Right ventricle myocardium inferior (tissue), 1 donor: ENCODE measurements around the gene PARL. TPM values are rescaled to one million over a fixed set of nuclear protein-coding genes. Genes with fewer than 3 reads are reported as not detected.
A peak's percentile ranks its signal among the peaks of the same experiment; 100 is the strongest.

Experiments
- ATAC-seq: fragments of 200-7000 bp; cut with Tn5 transposase; one replicate; pipeline ENCODE4 v1.9.1; 2020; ENCODE audit warnings: mild to moderate bottlenecking, moderate library complexity
- DNase-seq: peaks from one replicate; pipeline ENCODE4 v3.0.0; 2021; ENCODE audit errors: missing footprints
- intact Hi-C: fragments of 100-400 bp; cut with DNase I; formaldehyde crosslinking; loops from one replicate; pipeline ENCODE4 v1.11.0; 2022
- long read RNA-seq: library from polyadenylated mRNA; unstranded; transcript quantifications from one replicate; pipeline ENCODE4 v2.0.0, GENCODE V29; 2021
- total RNA-seq: library from RNA; stranded (reverse); fragmentation: NEBNext Ultra II Directional; extraction: Animal tissue kit (Norgen Biotek cat#: 25700); gene quantifications from one replicate; pipeline ENCODE4 v1.2.1, GENCODE V29; 2021
- donor health status: DM: no; HTN: yes; CAD: no; lungs with severe emphysema.

The PARL gene, protein sequence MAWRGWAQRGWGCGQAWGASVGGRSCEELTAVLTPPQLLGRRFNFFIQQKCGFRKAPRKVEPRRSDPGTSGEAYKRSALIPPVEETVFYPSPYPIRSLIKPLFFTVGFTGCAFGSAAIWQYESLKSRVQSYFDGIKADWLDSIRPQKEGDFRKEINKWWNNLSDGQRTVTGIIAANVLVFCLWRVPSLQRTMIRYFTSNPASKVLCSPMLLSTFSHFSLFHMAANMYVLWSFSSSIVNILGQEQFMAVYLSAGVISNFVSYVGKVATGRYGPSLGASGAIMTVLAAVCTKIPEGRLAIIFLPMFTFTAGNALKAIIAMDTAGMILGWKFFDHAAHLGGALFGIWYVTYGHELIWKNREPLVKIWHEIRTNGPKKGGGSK
- total RNA-seq = 56.5 TPM
- long read RNA-seq, transcript PARL-202 (10 exons, 1,414 nt) = major isoform, 10 of 16 reads
- long read RNA-seq, partial matches to known transcripts = 0 of 16 reads
- long read RNA-seq, other reads (novel, unspliced or antisense) = 3 of 16 reads

DNA sequence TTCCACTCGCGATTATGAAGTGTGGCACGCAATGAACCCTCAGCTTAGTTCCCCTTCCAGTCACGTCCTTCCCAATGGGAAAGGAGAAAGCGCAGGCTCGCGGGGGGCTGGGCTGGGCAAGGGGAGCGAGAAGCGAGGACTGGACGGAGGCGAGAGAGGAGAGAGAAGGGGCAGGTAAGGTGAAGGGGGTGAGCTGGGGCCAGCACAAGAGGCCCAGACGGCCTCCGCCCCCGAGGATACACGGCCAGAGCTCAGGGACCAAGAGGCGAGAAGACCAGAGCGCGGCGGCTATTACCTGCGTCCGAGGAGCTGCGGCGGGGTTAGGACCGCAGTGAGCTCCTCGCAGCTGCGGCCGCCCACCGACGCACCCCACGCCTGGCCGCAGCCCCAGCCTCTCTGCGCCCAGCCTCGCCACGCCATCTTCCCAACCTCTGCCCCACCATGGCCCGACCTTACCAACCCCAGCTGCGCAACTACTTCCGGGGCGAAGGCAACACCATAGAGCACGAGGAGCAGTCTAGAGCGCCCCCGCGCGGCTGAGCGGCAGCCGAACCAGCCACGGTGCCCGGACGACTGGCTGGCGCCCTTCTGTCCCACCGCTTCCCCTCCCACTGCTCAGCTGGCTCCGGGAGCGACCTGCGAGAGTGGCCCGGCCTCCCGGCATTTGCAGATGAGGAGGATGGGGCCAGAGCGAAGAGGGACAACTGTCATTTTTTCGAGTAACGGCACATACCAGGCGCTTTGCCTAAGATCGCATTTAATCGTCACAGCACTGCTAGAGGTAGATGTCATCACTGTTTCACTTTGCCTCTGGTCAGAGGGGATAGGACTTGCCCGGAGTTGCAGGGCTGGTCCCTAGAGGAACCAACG lies at the start of gene PARL:
TSS of gene PARL (minus strand) at position 454 of the 870 bp plus-strand sequence. CDS start at position 420, 34 bp downstream.
- intact Hi-C loops = loop anchor here (2.0 to 5.0 kb wide), 2 partner anchors 363 to 416 kb away; partner anchors contain the start of genes ALG3 and EEF1AKMT4
- peak; percentile 100 for ATAC-seq

DNA sequence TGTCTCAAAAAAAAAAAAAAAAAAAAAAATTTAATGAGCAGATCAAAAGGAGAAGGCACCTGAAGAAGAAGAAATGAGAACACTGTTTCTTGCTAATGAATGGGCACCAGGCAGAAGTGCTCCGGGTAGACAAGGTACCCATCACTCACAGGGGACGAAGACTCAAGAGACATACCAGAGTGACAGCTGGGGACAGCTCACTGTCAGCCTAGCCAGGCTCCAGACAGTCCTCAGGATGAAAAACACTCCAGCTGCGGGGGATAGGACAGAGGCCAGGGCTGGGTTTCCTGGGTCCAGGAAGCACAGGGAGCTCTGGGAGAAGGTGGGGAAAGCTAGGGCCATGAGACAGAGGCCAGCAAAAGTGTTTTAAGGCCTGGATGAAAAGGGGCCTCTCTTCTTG lies 48.5 kb upstream of the PARL start:
- ATAC-seq = peak; percentile 50
- intact Hi-C loops = no loop called here
- DNase-seq = no peak

More for the DNA sequence above, at the start of gene PARL:
- peak; percentile 99 for DNase-seq

DNA sequence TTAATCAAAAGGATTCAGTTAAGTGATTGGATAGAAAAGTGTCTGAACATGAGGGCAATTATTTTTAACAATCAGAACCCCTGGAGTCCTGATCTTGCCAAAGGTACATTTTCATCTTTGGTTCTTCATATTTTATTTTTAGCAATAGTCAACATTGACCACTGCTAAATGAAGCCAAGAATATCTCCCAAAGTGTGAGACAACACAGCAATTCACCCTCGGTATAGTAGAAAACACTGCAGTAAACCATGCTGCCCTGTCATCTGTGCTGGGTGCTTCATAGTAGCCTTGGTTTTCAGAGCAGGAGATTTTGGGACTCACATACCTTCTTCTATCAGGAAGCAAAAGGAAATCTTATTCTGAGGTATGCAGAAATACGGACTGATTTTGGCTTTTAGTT lies 47.2 kb upstream of the PARL start:
- DNase-seq (no peak), ATAC-seq (no peak)
- intact Hi-C loops = no loop called here

DNA sequence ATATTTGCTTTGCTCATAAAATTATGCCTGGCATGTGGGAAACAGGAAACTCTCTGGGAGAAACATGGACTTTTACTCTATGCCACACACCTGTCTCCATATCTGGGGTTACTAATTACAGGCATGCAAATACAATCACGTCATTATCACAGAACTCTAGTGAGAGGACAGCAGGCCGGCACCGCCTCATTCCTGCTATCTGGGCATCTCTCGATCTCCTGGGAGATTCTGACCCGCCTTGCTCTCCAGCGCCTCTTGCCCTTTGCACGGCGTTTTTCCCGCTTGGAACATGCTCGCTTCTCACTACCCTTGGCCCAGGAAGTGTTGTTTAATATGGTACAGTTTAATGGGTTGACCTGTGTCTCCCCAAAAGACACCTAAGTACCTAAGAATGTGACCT lies 45.4 kb upstream of the PARL start:
- DNase-seq (no peak), ATAC-seq (no peak)
- intact Hi-C loops = no loop called here

DNA sequence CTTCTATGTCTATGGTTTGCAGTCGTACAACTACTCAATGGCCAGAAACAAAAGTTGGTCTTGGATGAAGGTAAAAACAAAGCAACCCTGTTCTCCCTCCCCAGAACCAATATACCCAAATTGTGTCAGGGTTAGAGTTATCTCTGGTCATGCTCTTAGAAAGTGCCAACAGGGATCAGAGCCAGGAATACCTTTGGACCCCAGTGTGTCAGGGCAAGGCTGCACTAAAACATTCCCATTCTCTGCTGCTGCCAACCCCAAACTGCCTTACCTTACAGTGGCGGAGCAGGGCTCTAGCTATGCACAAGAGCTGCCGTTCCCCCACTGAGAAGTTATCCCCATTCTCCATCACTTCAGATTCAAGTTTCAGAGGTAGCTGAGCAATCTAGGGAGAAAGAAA lies 42.4 kb upstream of the PARL start:
- ATAC-seq = no peak
- intact Hi-C loops = no loop called here

DNA sequence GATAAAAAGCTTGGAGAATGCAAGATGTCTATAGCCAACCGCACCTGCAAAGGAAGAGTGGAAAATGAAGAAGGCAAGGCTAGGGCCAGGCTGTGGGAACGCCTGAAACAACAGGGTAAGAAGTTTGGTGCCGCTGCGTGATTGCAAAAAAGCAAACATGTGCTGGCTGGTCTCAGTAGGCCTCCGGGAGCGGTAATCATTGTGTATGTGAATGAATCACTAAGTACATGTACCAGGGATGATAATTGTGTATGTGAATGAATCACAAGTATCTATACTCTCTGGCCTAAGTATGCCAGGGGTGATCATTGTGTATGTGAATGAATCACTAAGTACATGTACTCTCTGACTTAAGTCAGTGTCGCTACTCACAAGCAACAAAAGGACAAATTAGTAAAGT lies 40.3 kb upstream of the PARL start:
- ATAC-seq (no peak), DNase-seq (no peak)
- intact Hi-C loops = no loop called here

More for the DNA sequence above, 42.4 kb upstream of the PARL start:
- no peak for DNase-seq

DNA sequence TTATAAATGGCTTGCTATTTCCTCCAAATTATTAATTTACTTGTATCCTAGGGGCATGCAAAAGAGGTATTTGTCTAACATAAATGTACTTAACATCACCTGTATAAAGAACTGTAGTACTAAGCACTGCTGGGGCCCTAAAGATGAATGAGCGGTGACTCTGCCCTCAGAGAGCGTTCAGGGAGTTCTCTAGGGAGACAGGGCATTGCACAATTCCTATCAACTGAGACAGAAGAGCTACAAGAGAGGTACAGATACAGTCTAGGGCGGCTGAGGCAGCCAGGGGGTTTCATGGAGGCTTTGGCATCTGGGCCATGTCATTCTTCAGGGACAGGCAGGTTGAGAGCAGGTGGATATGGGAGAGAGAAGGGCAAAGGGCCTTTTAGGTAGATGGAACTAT lies 39.9 kb upstream of the PARL start:
- no peak for ATAC-seq
- no peak for DNase-seq
- intact Hi-C loops = no loop called here

DNA sequence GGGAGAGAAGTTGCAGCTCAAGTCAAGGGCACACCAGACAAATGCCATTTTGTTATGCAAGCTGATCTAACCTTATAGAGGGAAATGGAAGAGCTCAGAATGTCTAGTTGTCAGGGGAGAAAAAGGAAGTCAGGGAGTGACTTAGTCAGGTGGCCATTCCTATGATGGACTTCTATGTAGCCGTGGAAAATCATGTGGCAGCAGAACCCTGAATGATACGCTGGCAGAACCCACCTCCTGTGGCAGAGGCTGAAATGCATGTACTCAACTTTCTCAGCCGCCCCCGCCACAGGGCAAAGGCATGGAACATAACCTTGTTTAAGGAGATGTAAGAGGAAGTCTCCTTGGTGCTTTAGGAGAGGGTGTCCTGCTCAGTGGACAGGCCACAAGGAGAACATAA lies 37.7 kb upstream of the PARL start:
- intact Hi-C loops = no loop called here
- ATAC-seq = no peak
- no peak for DNase-seq

DNA sequence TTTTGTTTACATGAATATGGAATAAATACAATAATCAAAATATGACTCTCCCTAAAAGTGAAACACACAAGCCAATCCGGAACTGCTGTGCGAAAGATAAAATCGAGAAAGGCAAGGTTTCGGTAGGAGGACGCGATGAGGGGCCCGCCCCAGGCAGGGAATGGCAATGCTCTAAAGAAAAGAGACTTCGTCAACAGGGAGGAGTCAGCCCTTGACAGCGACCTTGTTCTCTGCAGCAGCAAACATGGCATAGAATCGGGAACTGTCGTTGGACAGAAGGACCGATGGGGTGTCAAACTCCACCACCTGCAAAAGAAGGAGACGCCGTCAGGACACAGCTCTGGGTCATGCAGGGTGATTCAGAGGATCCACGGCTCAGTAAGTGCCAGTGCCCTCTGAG lies 36.4 kb upstream of the PARL start:
- no peak for DNase-seq
- intact Hi-C loops = no loop called here
- no peak for ATAC-seq

DNA sequence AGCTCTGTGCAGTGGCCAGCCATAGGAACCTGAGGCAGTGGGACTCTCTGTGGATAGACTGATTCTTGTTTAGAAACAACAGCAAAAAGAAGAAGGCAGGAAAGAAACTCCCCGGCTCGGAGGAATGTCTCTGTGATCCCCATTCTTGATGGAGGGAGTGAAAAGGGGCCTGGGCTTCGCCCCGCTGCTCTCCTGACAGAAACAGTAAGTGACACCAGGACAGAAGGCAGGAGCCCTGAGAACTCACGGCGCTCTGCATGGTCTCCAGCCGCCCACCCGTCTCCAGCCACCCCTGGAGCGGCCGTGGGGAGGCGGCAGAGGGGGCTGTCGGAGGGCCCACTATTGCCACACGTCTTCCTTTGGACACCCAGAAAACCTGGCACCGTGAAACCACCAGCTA lies 35.7 kb upstream of the PARL start:
- intact Hi-C loops = no loop called here
- no peak for DNase-seq
- no peak for ATAC-seq

DNA sequence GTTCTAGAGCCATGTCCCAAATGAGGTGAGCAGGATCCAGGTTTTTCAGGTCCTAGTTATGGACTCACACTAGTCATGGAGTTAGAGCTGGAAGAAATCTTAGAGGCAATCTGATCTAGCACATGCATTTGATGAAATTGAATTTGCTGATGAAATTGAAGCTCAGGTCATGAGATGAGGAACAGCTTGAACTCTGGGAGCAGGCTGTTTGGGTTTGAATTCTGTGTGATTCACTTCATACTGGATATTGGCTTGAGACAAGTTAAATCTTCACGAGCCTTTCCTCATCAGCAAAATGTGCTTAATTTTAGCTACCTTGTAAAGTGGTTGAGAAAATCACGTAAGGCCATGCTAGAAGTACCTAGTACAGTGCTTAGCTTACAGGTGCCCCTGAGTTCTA lies 33.5 kb upstream of the PARL start:
- ATAC-seq (no peak), DNase-seq (no peak)
- intact Hi-C loops = no loop called here

DNA sequence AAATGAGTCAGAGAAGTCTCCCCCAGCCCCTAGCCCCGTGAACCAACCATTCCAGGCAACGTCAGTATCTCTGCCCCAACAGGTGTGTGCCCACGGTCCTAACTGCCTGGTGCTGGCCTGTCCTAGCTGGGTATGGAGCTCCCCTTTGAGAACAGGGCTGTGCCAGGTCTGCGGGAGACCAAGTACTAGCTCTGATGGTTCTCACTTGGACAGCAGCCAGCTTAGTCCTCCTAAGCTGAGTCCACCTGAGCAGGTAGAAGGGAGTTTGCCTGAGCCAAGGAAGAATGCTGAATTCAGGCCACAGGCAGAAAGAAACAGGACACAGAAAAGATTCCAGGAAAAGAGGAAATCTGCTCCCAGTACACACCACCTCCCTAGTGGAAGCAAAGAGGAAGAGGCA lies 33.1 kb upstream of the PARL start:
- ATAC-seq (no peak), DNase-seq (no peak)
- intact Hi-C loops = no loop called here

DNA sequence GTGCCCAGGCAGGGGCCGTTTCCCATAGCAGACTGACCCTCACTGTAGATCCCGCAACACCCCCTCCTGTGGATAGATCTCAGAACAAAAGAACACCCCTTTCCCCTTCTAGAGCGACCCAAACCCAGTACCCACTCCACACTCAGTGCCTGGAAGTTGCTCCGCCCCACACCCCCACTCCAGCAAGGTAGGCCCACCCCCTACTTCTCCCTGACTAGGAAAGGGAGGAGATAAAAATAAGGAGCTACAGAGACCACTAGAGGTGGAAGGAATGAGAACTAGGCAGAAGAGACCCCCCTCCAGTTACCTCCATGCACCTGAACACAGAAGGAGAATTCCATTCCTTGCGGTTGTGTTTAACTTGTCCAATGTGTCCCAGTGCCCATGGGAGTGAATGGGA lies 30.2 kb upstream of the PARL start:
- ATAC-seq = no peak
- DNase-seq = no peak
- intact Hi-C loops = no loop called here

DNA sequence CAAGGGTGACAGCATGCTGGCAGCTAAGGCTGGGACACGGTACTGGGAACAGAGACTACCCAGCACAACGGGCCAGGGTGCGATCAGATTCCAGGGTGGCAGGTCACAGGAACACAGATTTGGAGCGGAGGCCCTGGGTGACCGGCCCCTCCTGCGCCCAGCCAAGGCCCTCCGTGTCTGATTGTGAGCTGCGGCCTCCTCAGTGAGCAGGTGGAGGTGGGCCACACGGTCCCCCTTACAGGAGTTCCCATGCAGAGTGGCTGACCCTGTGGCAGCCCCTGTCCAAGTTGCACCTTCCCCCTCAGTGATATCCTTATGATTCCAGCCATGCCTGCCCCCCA lies 28.9 kb upstream of the PARL start:
- DNase-seq = no peak
- ATAC-seq = no peak
- intact Hi-C loops = no loop called here

DNA sequence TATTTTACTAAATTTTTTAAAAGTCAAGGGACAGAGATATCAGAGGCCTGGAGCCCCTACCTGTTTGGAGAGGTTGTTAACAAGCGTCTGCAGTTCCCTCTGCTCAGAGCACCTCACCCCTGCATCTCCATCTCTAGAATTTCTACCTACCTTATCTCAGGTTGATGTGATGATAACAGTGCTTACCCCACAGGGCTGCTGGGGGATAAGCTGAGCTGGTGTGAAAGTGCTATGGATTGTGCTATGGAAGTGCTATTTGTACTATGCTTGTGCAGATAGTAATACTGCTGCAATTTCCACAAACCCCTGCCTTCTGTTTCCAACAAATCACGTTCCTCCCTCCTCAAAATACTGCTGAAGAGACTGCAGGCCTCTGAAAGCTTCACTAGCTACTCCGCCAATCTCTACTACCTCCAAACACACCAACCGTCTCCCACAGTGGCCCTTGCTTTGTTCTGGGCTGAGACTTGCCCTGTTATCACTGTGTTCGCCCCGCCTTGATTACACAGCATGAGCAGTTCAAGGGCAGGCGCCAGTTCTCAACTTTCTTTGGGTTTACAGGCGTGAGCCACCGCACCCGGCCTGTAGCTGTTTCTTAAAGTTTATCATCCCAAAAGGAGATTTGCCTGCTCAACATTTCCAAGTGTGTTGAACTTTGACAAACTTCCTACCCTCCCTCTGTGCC lies 28.4 kb upstream of the PARL start:
- ATAC-seq (no peak), DNase-seq (no peak)
- intact Hi-C loops = no loop called here

DNA sequence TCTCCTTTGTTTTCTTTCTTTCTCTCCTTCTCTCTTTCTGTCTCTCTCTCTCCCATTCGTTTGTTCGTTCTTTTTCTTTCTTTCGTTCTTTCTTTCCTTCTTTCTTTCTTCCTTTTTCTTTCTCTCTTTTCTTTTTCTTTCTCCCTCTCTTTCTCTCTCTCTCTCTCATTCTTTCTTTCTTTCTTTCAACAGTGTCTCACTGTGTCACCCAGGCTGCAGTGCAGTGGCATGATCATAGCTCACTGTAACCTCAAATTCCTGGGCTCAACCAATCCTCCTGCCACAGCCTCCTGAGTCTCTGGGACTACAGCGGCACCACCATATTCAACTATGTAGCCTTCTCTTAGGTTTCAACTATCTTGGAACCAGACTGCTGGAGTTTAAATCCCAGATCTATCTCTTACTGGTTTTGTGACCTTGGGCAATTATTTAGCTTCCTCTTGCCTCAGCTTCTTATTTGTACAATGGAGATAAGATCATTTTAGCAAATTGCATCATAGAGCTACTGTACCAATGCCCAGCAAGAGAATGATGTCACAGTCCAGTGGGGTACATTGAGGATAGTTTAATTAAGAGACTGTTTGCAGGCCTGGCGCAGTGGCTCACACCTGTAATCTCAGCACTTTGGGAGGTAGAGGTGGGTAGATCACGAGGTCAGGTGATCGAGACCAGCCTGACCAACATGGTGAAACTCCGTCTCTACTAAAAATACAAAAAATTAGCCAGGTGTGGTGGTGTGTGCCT lies 27.3 kb upstream of the PARL start:
- DNase-seq = no peak
- ATAC-seq = no peak
- intact Hi-C loops = no loop called here

DNA sequence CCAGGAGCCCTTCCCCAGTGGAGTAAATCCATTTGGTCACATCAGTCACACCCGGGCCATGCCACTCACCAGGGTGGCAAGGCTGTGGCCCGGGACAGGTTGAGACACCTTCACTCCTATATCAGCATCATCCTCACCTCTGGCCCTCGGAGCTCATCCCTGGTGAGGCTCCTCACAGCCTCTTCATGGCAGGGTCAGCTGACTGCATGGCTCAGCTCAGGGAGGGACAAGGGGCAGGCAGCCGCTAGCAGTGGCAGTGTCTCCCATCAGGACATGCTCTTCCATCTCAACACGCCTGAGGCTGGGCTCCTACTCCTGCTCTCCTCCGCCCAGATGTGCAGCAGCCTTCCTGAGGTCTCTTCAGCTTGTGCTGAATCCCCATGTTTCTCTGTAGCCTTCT lies 26.4 kb upstream of the PARL start:
- intact Hi-C loops = no loop called here
- ATAC-seq = no peak

DNA sequence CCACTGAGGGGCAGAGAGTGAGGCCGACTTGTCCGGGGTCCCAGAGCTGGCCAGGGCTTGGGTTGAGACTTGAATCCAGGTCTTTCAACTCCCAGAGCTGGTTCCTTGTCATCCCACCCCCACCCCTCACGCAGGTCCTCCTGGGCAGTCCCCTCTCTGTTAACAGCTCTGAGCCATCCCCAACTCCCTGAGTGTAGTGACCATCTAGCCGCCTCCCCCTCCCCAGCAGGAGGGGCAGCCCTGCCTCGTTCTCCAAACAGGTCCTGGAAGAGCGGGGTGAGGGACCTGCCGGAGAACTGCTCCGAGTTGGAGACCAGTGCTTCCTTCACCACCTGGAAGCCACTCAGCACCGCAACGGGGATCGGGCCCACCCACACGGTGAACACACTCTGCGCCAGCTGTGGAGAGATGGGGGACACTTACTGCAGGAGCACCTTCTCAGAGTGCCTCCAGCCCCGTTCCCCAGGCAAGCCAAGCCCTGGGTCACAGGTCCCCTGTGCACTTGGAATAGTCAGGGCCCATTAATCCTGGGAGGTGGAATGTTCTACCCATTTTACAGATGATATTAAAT lies 24.4 kb upstream of the PARL start:
- no peak for DNase-seq
- intact Hi-C loops = no loop called here
- ATAC-seq = no peak

More for the DNA sequence above, 26.4 kb upstream of the PARL start:
- DNase-seq = no peak
